ENCODE data around the gene RAB6B.

RAB6B gene

GRCh38 chr3:133833880-133834620, 61.6 kb downstream of the RAB6B start:
- no peak overlapping the region for H3K4me3 ChIP-seq (ENCODE audit: low read depth, low read length)
- no peak for TF ChIP-seq ZNF335 (tag by site-specific recombination; conservative IDR thresholded peaks at IDR 0.05)
- no peak for TF ChIP-seq GLI4 (tag by site-specific recombination; IDR thresholded peaks at IDR 0.05)
- no peak for TF ChIP-seq EGR2 (tag by site-specific recombination; IDR thresholded peaks at IDR 0.05; ENCODE audit: low read depth)
- TF ChIP-seq ZNF837 (tag by site-specific recombination; IDR thresholded peaks at IDR 0.05) = no peak
- no peak for TF ChIP-seq ZNF561 (tag by site-specific recombination; IDR thresholded peaks at IDR 0.05; ENCODE audit: borderline replicate concordance)
- no peak for TF ChIP-seq SCRT2 (tag by site-specific recombination; IDR thresholded peaks at IDR 0.05)
- no peak for TF ChIP-seq ZNF394 (tag by site-specific recombination; IDR thresholded peaks at IDR 0.05; ENCODE audit: borderline replicate concordance)
- no peak for TF ChIP-seq ZBTB49 (tag by site-specific recombination; IDR thresholded peaks at IDR 0.05; ENCODE audit: low read depth)
- TF ChIP-seq ZNF654 (tag by site-specific recombination; IDR thresholded peaks at IDR 0.05; ENCODE audit: low read depth) = no peak
- no peaks in the 10 kb centered on the region for H3K9me3 ChIP-seq (ENCODE audit: control insufficient read depth, insufficient read depth, low read depth, low read length)
- H3K27ac ChIP-seq (ENCODE audit: extremely low read depth, low read depth, low read length) = no peak overlapping the region
- ChIA-PET POLR2A (no interaction called here), CTCF (interaction anchor here (0.6 kb wide), 1 partner anchor 77 kb away, joined by 4 read pairs; no protein-coding TSS in a partner anchor)
- no peaks in the 10 kb centered on the region for H3K4me1 ChIP-seq (ENCODE audit: control insufficient read depth, insufficient read depth, low read length)
- H3K36me3 ChIP-seq (ENCODE audit: control insufficient read depth in 2 of 2, insufficient read depth in 1 of 2, low read length in 2 of 2) = peaks cover 0 to 60% of the 10 kb centered on the region in 2 experiments; a peak in 1 of 3 replicates

- ChIA-PET POLR2A (no interaction called here), CTCF (interaction anchor here (0.6 kb wide), 1 partner anchor 78 kb away, joined by 4 read pairs; no protein-coding TSS in a partner anchor)
- Histone ChIP-seq H3K36me3 (ENCODE audit: control insufficient read depth in 2 of 2, insufficient read depth in 1 of 2, low read length in 2 of 2) (peaks cover 0 to 52% of the 10 kb centered on the region in 2 experiments; a peak in 1 of 3 replicates), H3K4me3 (ENCODE audit: low read depth, low read length) (no peak overlapping the region), H3K9me3 (ENCODE audit: control insufficient read depth, insufficient read depth, low read depth, low read length) (no peaks in the 10 kb centered on the region), H3K27ac (ENCODE audit: extremely low read depth, low read depth, low read length) (no peak overlapping the region), H3K4me1 (ENCODE audit: control insufficient read depth, insufficient read depth, low read length) (no peaks in the 10 kb centered on the region)
- TF ChIP-seq GLIS1 (tag by site-specific recombination; IDR thresholded peaks at IDR 0.05) (no peak), SETDB1 (IDR thresholded peaks at IDR 0.05; ENCODE audit: insufficient read length, low read length) (no peak), ZBTB7A (tag by site-specific recombination; IDR thresholded peaks at IDR 0.05; ENCODE audit: low read depth) (no peak), ZFP37 (tag by site-specific recombination; IDR thresholded peaks at IDR 0.05) (no peak), SP2 (tag by site-specific recombination; IDR thresholded peaks at IDR 0.05) (no peak)
Measured at GRCh38 chr3:133833267-133833666, 62.4 kb downstream of the RAB6B start.

- ChIA-PET POLR2A (no interaction called here), CTCF (no interaction called here)
- no peak for TF ChIP-seq SP7 (tag by site-specific recombination; IDR thresholded peaks at IDR 0.05)
- TF ChIP-seq SCRT2 (tag by site-specific recombination; IDR thresholded peaks at IDR 0.05) = no peak
- no peak for TF ChIP-seq ZNF148 (tag by site-specific recombination; IDR thresholded peaks at IDR 0.05; ENCODE audit: borderline replicate concordance)
Measured at GRCh38 chr3:133832802-133833144, 62.9 kb downstream of the RAB6B start.

More at GRCh38 chr3:133832802-133833144, 62.9 kb downstream of the RAB6B start:
- no peak overlapping the region for H3K27ac ChIP-seq (ENCODE audit: extremely low read depth, low read depth, low read length)
- H3K36me3 ChIP-seq (ENCODE audit: control insufficient read depth in 2 of 2, insufficient read depth in 1 of 2, low read length in 2 of 2) = peaks cover 0 to 47% of the 10 kb centered on the region in 2 experiments; a peak in 1 of 3 replicates
- no peaks in the 10 kb centered on the region for H3K9me3 ChIP-seq (ENCODE audit: control insufficient read depth, insufficient read depth, low read depth, low read length)
- no peak overlapping the region for H3K4me3 ChIP-seq (ENCODE audit: low read depth, low read length)
- no peaks in the 10 kb centered on the region for H3K4me1 ChIP-seq (ENCODE audit: control insufficient read depth, insufficient read depth, low read length)

Measured in HEK293 (cell line).